H54 (cell line): ENCODE measurements around the gene EML1.

ENCODE experiments used
- DNase-seq: peaks from one replicate; pipeline ENCODE4 v3.0.0; 2011; ENCODE audit warnings: low spot score, mixed read lengths; ENCODE audit not compliant: insufficient read length
- FAIRE-seq: peaks from 3 replicates; lab custom pipeline; 2011; peaks lifted over from hg19 to GRCh38; lab: Jason Lieb, UNC
- POLR2A ChIP-seq: IDR thresholded peaks from 2 replicates; pipeline ENCODE4 v1.6.1; 2011; ENCODE audit warnings: low read depth, mild to moderate bottlenecking, low read length

EML1 gene

GRCh38 chr14:99781853-99782610 lies 11.2 kb upstream of the EML1 start:
- TF ChIP-seq POLR2A = no peak
- FAIRE-seq (no peak), DNase-seq (no peak)

GRCh38 chr14:99784508-99784907 lies 8.7 kb upstream of the EML1 start:
- TF ChIP-seq POLR2A = no peak
- FAIRE-seq = no peak
- no peak for DNase-seq

- no peak for TF ChIP-seq POLR2A
- DNase-seq (no peak), FAIRE-seq (no peak)
Observed at GRCh38 chr14:99785426-99785825, 7.8 kb upstream of the EML1 start.

DNA sequence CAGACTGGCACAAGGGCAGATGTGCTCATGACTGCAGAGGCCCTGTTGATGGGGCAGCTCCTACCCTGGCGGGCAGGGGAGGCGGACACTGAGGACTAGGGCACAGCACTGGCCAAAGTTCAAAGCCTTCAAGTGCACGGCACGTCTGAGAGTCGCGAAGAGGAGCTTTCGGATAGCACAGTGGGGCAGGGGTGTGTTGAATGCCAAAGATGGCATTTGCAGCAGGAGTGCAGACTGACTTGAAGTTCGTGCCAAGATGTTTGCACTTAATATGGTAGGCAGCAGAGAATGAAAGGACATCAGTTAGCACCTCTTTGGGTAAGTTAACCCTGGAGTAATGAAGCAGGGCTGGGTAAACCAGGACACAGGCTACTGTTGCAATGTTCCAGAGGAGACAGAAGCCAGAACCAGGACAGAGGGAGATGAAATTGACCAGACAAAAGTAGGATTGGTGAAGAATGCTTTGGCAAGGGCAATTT lies 6.7 kb upstream of the EML1 start:
- TF ChIP-seq POLR2A = no peak
- no peak for FAIRE-seq
- DNase-seq = no peak

- DNase-seq (no peak), FAIRE-seq (no peak)
- TF ChIP-seq POLR2A = no peak
Observed at GRCh38 chr14:99788713-99789112, 4.5 kb upstream of the EML1 start.

DNA sequence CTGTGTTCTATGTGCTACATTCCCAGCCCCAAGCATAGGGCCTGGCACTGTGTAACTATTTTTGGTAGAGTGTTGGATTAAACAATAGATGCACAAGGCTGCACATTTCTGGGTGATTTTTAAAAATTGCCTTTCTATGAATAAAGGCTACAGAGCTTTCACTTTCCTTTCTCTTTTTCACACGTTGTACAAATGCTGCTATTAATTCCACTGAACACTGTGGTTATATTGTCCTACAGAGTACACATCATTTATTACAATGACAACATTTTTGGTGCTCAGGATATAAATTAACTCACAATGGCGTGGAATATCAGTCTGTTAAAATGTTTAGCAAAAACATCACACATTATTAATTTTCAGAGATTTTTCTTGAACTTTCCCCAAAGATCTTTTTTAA lies 3.6 kb upstream of the EML1 start:
- no peak for TF ChIP-seq POLR2A
- no peak for DNase-seq
- no peak for FAIRE-seq

DNA sequence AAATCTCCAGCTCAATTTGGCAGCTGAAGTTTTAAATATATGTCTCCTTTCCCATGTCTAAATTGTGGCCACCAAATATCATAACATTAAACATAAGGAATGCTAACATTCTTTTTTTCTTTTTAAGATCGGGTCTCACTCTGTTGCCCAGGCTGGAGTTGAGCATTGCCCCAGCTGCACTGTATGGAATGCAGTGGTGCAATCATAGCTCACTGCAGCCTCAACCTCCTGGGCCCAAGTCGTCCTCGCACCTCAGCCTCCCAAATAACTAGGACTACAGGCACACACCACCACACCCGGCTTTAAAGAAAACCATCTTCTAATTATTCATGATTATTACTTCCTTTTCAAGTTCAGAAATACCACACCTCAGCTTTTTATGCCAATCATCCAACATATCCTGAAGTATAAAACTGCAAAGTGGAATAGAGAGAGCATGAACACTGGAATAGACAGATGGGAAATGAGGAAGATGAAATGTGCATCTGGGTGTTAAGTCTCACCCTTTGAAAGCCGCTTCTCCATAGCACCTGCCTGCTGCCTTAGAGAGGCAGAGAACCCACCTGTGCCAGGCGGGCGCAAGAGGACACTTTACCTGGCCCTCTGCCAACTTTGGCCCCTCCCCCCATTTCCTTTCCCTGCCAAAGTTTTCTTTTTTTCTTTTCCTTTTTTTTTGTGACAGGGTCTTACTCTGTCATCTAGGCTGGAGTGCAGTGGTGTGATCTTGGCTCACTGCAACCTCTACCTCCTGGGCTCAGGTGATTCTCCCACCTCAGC lies 2.8 kb upstream of the EML1 start:
- FAIRE-seq (no peak), DNase-seq (no peak)
- TF ChIP-seq POLR2A = no peak

- DNase-seq = no peak
- TF ChIP-seq POLR2A = no peak
- FAIRE-seq = no peak
Observed at GRCh38 chr14:99790978-99791376, 2.2 kb upstream of the EML1 start.

GRCh38 chr14:99791476-99792209 lies 1.6 kb upstream of the EML1 start:
- DNase-seq = no peak
- no peak for FAIRE-seq
- no peak for TF ChIP-seq POLR2A

DNA sequence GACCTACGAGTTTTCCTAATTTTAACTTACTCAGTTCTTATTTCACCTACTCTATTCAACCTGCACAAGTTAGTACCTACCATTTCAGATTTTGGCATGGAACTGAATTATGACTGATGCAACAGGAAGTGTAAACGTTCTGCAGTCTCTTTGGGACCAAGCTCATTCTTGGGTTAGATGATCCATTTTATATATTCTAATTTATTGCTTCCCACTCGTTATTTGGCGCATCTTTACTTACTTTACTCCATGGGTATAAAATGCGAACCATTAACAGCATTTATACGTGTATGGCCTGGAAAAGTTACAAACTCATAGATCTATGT lies 1.0 kb upstream of the EML1 start:
- no peak for FAIRE-seq
- TF ChIP-seq POLR2A = no peak

GRCh38 chr14:99792551-99793212 lies 531 bp upstream of the EML1 start:
- FAIRE-seq = no peak
- no peak for DNase-seq
- TF ChIP-seq POLR2A = no peak

More for the DNA sequence above, 1.0 kb upstream of the EML1 start:
- no peak for DNase-seq

- no peak for DNase-seq
- peak; percentile 36 for FAIRE-seq
- no peak for TF ChIP-seq POLR2A
Observed at GRCh38 chr14:99794151-99794780, 1.1 kb downstream of the EML1 start.

- DNase-seq = no peak
- TF ChIP-seq POLR2A = no peak
- peak; percentile 36 for FAIRE-seq
Observed at GRCh38 chr14:99795046-99795445, 1.8 kb downstream of the EML1 start.
